Measurements from ENCODE around the gene VMP1.
A peak's percentile ranks its signal among the peaks of the same experiment; 100 is the strongest.
"Not testable (repeated sequence)": the region's sequence is repeated elsewhere in the genome, so short reads cannot be mapped to it uniquely, and the experiment has no call there.

VMP1 gene

GRCh38 chr17:59790910-59791309 is 83.5 kb downstream of the VMP1 start:
- in situ Hi-C loops (cut with HindIII; ENCODE audit: low pct_ligation_motif_present, low pct_unique_long_range_greater_than_20kb, low sequenced_read_pairs) = no loop called here
- no peak for DNase-seq

- no peak for DNase-seq
- in situ Hi-C loops (cut with HindIII; ENCODE audit: low pct_ligation_motif_present, low pct_unique_long_range_greater_than_20kb, low sequenced_read_pairs) = no loop called here
These were observed 84.4 kb downstream of the VMP1 start for GRCh38 chr17:59791603-59792457.

GRCh38 chr17:59792458-59792823 is 85.0 kb downstream of the VMP1 start:
- DNase-seq; in situ Hi-C loops (cut with HindIII; ENCODE audit: low pct_ligation_motif_present, low pct_unique_long_range_greater_than_20kb, low sequenced_read_pairs): not testable (repeated sequence)

- in situ Hi-C loops (cut with HindIII; ENCODE audit: low pct_ligation_motif_present, low pct_unique_long_range_greater_than_20kb, low sequenced_read_pairs) = no loop called here
- DNase-seq = no peak
These were observed 85.8 kb downstream of the VMP1 start for GRCh38 chr17:59793205-59793604.

GRCh38 chr17:59796138-59796537 is 88.7 kb downstream of the VMP1 start:
- no peak for DNase-seq
- in situ Hi-C loops (cut with HindIII; ENCODE audit: low pct_ligation_motif_present, low pct_unique_long_range_greater_than_20kb, low sequenced_read_pairs) = no loop called here

GRCh38 chr17:59796785-59797205 is 89.3 kb downstream of the VMP1 start:
- in situ Hi-C loops (cut with HindIII; ENCODE audit: low pct_ligation_motif_present, low pct_unique_long_range_greater_than_20kb, low sequenced_read_pairs) = no loop called here
- no peak for DNase-seq

- no peak for DNase-seq
- in situ Hi-C loops (cut with HindIII; ENCODE audit: low pct_ligation_motif_present, low pct_unique_long_range_greater_than_20kb, low sequenced_read_pairs) = no loop called here
These were observed 90.7 kb downstream of the VMP1 start for GRCh38 chr17:59798111-59798510.

- in situ Hi-C loops (cut with HindIII; ENCODE audit: low pct_ligation_motif_present, low pct_unique_long_range_greater_than_20kb, low sequenced_read_pairs) = no loop called here
These were observed 93.1 kb downstream of the VMP1 start for GRCh38 chr17:59800530-59800942.

GRCh38 chr17:59802160-59802559 is 94.7 kb downstream of the VMP1 start:
- no peak for DNase-seq
- in situ Hi-C loops (cut with HindIII; ENCODE audit: low pct_ligation_motif_present, low pct_unique_long_range_greater_than_20kb, low sequenced_read_pairs) = no loop called here

More at GRCh38 chr17:59800530-59800942, 93.1 kb downstream of the VMP1 start:
- DNase-seq = no peak

- in situ Hi-C loops (cut with HindIII; ENCODE audit: low pct_ligation_motif_present, low pct_unique_long_range_greater_than_20kb, low sequenced_read_pairs) = no loop called here
- DNase-seq = peak; percentile 58
These were observed 97.5 kb downstream of the VMP1 start for GRCh38 chr17:59804901-59805465.

GRCh38 chr17:59806322-59806721 is 98.9 kb downstream of the VMP1 start:
- in situ Hi-C loops (cut with HindIII; ENCODE audit: low pct_ligation_motif_present, low pct_unique_long_range_greater_than_20kb, low sequenced_read_pairs); DNase-seq: not testable (repeated sequence)

GRCh38 chr17:59807892-59808509 is 100.5 kb downstream of the VMP1 start:
- in situ Hi-C loops (cut with HindIII; ENCODE audit: low pct_ligation_motif_present, low pct_unique_long_range_greater_than_20kb, low sequenced_read_pairs) = no loop called here

GRCh38 chr17:59810894-59811153 is 103.4 kb downstream of the VMP1 start:
- in situ Hi-C loops (cut with HindIII; ENCODE audit: low pct_ligation_motif_present, low pct_unique_long_range_greater_than_20kb, low sequenced_read_pairs) = no loop called here

More at GRCh38 chr17:59807892-59808509, 100.5 kb downstream of the VMP1 start:
- no peak for DNase-seq

GRCh38 chr17:59811209-59811608 is 103.8 kb downstream of the VMP1 start:
- in situ Hi-C loops (cut with HindIII; ENCODE audit: low pct_ligation_motif_present, low pct_unique_long_range_greater_than_20kb, low sequenced_read_pairs) = no loop called here
- DNase-seq = no peak

More at GRCh38 chr17:59810894-59811153, 103.4 kb downstream of the VMP1 start:
- DNase-seq = no peak

- in situ Hi-C loops (cut with HindIII; ENCODE audit: low pct_ligation_motif_present, low pct_unique_long_range_greater_than_20kb, low sequenced_read_pairs) = no loop called here
These were observed 104.7 kb downstream of the VMP1 start for GRCh38 chr17:59812139-59812538.

GRCh38 chr17:59814276-59814675 is 106.8 kb downstream of the VMP1 start:
- DNase-seq = no peak
- in situ Hi-C loops (cut with HindIII; ENCODE audit: low pct_ligation_motif_present, low pct_unique_long_range_greater_than_20kb, low sequenced_read_pairs) = no loop called here

More at GRCh38 chr17:59812139-59812538, 104.7 kb downstream of the VMP1 start:
- no peak for DNase-seq

- in situ Hi-C loops (cut with HindIII; ENCODE audit: low pct_ligation_motif_present, low pct_unique_long_range_greater_than_20kb, low sequenced_read_pairs) = no loop called here
- no peak for DNase-seq
These were observed 107.2 kb downstream of the VMP1 start for GRCh38 chr17:59814685-59815084.

- no peak for DNase-seq
- in situ Hi-C loops (cut with HindIII; ENCODE audit: low pct_ligation_motif_present, low pct_unique_long_range_greater_than_20kb, low sequenced_read_pairs) = no loop called here
These were observed 108.5 kb downstream of the VMP1 start for GRCh38 chr17:59815965-59816364.

GRCh38 chr17:59825533-59826322 is 118.3 kb downstream of the VMP1 start:
- no peak for DNase-seq
- in situ Hi-C loops (cut with HindIII; ENCODE audit: low pct_ligation_motif_present, low pct_unique_long_range_greater_than_20kb, low sequenced_read_pairs) = no loop called here

Data from ACHN (cell line).